BJ (cell line): Measurements from ENCODE around the gene TNS1. TPM values are rescaled to one million over a fixed set of nuclear protein-coding genes. Genes with fewer than 3 reads are reported as not detected.

Experiments
- CTCF ChIA-PET: fragments of 350-600 bp; formaldehyde crosslinking; extraction: SDS; loops from one replicate; lab custom pipeline; 2021; ENCODE audit warnings: antibody characterized with exemption, inconsistent platforms; lab: Yijun Ruan, JAX
- POLR2A ChIA-PET: fragments of 300-600 bp; sonication (Branson Sonifier 250); formaldehyde crosslinking; extraction: SDS; loops from one replicate; lab custom pipeline; 2021; ENCODE audit warnings: antibody characterized with exemption; lab: Charles Lee
- DNase-seq: peaks from one replicate; pipeline ENCODE4 v3.0.0-alpha.2; 2011; ENCODE audit warnings: low read depth
- H3K27me3 ChIP-seq: 2 replicates; pipeline ENCODE4 v1.6.0; 2011; ENCODE audit warnings: low read length; ENCODE audit not compliant: control insufficient read depth, insufficient read depth
- H3K36me3 ChIP-seq: 2 replicates; pipeline ENCODE4 v1.5.1; 2011; ENCODE audit warnings: low read length; ENCODE audit not compliant: control insufficient read depth, insufficient read depth
- H3K4me3 ChIP-seq: 2 replicates; pipeline ENCODE4 v1.5.1; 2011; ENCODE audit warnings: low read depth, mild to moderate bottlenecking, control low read depth, low read length
- CTCF ChIP-seq: IDR thresholded peaks from 2 replicates; pipeline ENCODE4 v1.5.1; 2011; ENCODE audit warnings: low read depth, mild to moderate bottlenecking, control low read depth, inconsistent platforms, low read length, moderate library complexity; ENCODE audit not compliant: insufficient read depth
- polyA plus RNA-seq: library from polyadenylated mRNA; depleted of rRNA; stranded (reverse); fragments of >200 nt; gene quantifications from 2 replicates; pipeline ENCODE4 v1.2.3, GENCODE V29; 2011

TNS1 gene
- polyA plus RNA-seq, 1 experiment: 35.6 TPM

GRCh38 chr2:218022851-218023530 lies 20.2 kb upstream of the TNS1 start:
- TF ChIP-seq CTCF: no peak
- CTCF ChIA-PET: interaction anchor here (1.9 kb wide), 1 partner anchor 234 kb away, joined by 9 read pairs; no protein-coding TSS in a partner anchor

GRCh38 chr2:218022131-218022850 lies 19.5 kb upstream of the TNS1 start:
- CTCF ChIA-PET: no interaction called here
- Histone ChIP-seq H3K27me3 (peaks cover 3% of the 10 kb centered on the region; the same call in 1 of the 2 replicates), H3K36me3 (no peaks in the 10 kb centered on the region), H3K4me3 (no peak overlapping the region)
- no peak for DNase-seq
- POLR2A ChIA-PET: no interaction called here
- TF ChIP-seq CTCF: no peak

More at GRCh38 chr2:218022851-218023530, 20.2 kb upstream of the TNS1 start:
- Histone ChIP-seq H3K4me3 (no peak overlapping the region), H3K36me3 (no peaks in the 10 kb centered on the region), H3K27me3 (peaks cover 3% of the 10 kb centered on the region; the same call in 1 of the 2 replicates)
- POLR2A ChIA-PET: no interaction called here
- no peak for DNase-seq

- no peaks in the 10 kb centered on the region for H3K36me3 ChIP-seq
- no peak for TF ChIP-seq CTCF
- CTCF ChIA-PET: no interaction called here
- peaks cover 2% of the 10 kb centered on the region; the same call in 1 of the 2 replicates for H3K27me3 ChIP-seq
- H3K4me3 ChIP-seq: no peak overlapping the region
- POLR2A ChIA-PET: no interaction called here
- no peak for DNase-seq
Observed at GRCh38 chr2:218021536-218022071, 18.8 kb upstream of the TNS1 start.

- Histone ChIP-seq H3K27me3 (peaks cover 2% of the 10 kb centered on the region; the same call in 1 of the 2 replicates), H3K4me3 (no peak overlapping the region), H3K36me3 (no peaks in the 10 kb centered on the region)
- DNase-seq: no peak
- CTCF ChIA-PET: interaction anchor here (0.6 to 1.4 kb wide), 4 partner anchors 9 to 236 kb away, joined by 3 to 5 read pairs (median 4); no protein-coding TSS in a partner anchor
- POLR2A ChIA-PET: no interaction called here
- no peak for TF ChIP-seq CTCF
Observed at GRCh38 chr2:218020966-218021535, 18.3 kb upstream of the TNS1 start.

- no peaks in the 10 kb centered on the region for H3K36me3 ChIP-seq
- CTCF ChIA-PET: interaction anchor here (0.6 to 1.4 kb wide), 5 partner anchors 8 to 235 kb away, joined by 3 to 5 read pairs (median 4); partner anchors contain the start of gene RUFY4
- no peak for TF ChIP-seq CTCF
- peaks cover 2% of the 10 kb centered on the region; the same call in 1 of the 2 replicates for H3K27me3 ChIP-seq
- H3K4me3 ChIP-seq: no peak overlapping the region
- DNase-seq: no peak
- POLR2A ChIA-PET: no interaction called here
Observed at GRCh38 chr2:218020281-218020680, 17.5 kb upstream of the TNS1 start.
